HG03060 (cell line): ENCODE measurements around the gene SCFD1.
"Not testable (repeated sequence)": the region's sequence is repeated elsewhere in the genome, so short reads cannot be mapped to it uniquely, and the experiment has no call there.

Experiments used
- ATAC-seq: cut with Tn5 transposase; IDR thresholded peaks from one replicate; pipeline ENCODE4 v1.9.1; 2021; ENCODE audit warnings: low read depth, moderate number of reproducible peaks; ENCODE audit not compliant: unreplicated experiment

The SCFD1 gene

GRCh38 chr14:30657606-30658163, 35.6 kb downstream of the SCFD1 start:
- ATAC-seq = no peak

GRCh38 chr14:30658645-30659044, 36.5 kb downstream of the SCFD1 start:
- no peak for ATAC-seq

- no peak for ATAC-seq
Measured at GRCh38 chr14:30669594-30669993, 47.5 kb downstream of the SCFD1 start.

GRCh38 chr14:30673071-30673470, 51.0 kb downstream of the SCFD1 start:
- ATAC-seq = no peak

GRCh38 chr14:30678926-30679431, 56.9 kb downstream of the SCFD1 start:
- no peak for ATAC-seq

DNA sequence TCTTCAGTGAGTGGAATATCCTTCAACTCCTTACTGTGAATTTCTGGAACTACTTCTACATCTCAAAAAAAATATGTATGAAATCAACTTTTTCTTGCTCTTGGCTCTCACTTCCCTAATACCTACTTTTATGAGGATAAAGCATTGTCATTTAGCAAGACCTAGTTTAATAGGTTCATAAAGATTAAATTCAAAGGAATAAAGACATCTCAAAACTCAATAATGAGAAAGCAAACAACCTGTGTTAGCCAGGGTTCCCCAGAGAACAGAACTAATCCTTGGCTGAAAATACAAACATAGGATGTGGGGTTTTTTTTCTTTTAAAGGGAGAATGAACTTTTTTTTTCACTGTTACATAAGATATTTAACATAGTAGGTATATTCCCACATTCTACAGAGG, 57.9 kb downstream of the SCFD1 start:
- no peak for ATAC-seq

DNA sequence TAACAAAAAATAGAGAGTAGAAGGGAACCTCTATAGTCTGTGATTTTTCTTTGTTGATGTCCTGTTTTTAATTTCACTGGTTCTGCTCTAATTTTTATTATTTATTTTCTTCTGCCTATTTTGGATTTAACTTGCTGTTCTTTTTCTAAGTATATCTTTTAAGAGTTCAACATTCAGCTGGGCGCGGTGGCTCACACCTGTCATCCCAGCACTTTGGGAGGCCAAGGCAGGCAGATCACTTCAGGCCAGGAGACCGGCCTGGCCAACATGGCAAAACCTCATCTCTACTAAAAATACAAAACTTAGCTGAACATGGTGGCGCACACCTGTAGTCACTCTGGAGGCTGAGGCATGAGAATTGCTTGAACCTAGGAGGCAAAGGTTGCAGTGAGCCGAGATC, 58.7 kb downstream of the SCFD1 start:
- not testable (repeated sequence) for ATAC-seq

DNA sequence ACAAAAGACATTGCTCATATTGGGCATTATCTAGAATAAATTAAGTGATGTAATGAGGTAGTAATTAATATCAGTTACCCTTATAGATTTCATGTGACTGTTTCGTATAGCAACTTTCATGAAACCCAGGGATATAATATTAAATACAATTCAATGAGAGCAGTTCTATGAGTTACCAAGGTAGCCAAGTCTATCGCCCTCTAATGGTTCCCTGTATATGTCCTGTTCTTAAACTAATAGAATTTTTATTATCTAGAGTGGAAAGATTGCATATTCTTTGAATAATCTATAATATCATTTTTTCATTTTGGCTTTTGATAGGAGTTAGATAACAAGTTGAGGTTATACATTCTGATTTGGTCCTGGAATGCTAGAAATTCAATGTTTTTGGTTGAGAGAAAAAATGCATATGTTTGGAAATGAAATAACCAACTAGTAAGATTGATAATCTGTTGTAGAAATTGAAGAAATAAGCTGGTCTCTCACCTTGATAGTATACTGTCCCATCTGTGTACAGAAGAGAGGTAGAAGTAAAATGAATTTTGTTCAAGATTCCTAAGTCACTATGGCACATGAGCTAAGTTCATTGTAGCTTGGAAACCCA, 59.7 kb downstream of the SCFD1 start:
- ATAC-seq = no peak

- not testable (repeated sequence) for ATAC-seq
Measured at GRCh38 chr14:30690487-30691355, 68.6 kb downstream of the SCFD1 start.

DNA sequence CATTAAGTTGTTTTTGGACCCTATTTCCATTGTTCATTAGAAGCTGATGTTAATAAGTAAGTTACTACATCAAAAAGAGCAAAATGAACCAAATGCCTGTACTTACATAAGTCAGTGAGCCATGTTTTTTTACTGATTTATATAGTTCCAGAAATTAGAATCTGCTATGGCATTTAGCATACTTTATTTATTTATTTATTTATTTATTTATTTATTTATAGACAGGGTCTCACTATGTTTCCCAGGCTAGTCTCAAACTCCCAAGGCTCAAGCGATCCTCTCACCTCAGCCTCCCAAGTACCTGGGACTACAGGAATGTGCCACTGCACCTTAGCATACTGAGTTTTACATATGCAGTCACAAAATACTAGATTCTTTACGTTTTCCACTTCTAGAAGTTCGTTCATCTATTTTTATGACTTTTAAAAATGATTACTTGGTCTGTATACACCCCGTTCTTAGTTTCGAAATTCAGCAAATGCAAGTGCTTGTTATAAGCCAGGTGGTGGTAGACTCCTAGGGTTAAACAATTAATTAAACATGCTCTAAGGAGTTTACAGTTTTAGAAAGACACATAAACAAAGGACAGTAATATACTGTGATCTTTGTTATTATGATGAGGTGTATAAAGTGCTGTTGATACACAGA, 69.8 kb downstream of the SCFD1 start:
- ATAC-seq = no peak

GRCh38 chr14:30692669-30693068, 70.5 kb downstream of the SCFD1 start:
- no peak for ATAC-seq

- ATAC-seq = no peak
Measured at GRCh38 chr14:30698463-30698862, 76.3 kb downstream of the SCFD1 start.

- no peak for ATAC-seq
Measured at GRCh38 chr14:30706704-30707103, 84.6 kb downstream of the SCFD1 start.

DNA sequence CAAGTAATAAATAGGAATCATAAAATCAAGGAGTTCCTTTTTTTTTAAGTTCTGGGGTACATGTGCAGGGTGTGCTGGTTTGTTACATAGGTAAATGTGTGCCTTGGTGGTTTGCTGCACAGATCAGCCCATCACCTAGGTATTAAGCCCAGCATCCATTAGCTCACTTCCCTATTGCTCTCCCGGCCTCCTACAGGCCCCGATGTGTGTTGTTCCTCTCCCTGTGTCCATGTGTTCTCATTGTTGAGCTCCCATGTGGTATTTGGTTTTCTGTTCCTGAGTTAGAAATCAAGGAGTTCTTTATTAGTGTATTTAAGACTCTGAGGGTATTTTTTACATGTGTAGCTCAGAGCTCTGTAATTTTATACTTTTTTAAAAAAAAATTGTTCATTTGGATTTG, 86.0 kb downstream of the SCFD1 start:
- no peak for ATAC-seq

- no peak for ATAC-seq
Measured at GRCh38 chr14:30709201-30709600, 87.1 kb downstream of the SCFD1 start.

GRCh38 chr14:30710876-30711275, 88.8 kb downstream of the SCFD1 start:
- no peak for ATAC-seq

DNA sequence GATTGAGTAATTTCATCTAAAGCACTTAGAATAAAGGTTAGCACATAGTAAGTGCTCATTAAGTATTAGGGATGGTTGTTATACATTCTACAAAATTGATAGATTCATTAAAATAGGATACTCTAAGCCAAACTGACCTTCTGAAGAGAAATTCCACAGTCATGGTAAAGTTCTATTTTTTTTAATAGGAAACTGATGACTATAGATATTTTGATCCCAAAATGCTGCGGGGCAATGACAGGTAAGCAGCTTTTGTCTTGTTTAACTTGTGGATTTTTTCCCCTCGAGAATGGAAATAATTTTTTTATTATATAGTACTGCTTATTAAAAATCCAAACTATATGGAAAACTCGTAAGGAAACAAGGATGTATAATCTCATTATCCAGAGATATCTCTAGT, 97.0 kb downstream of the SCFD1 start:
- ATAC-seq = no peak

- ATAC-seq = no peak
Measured at GRCh38 chr14:30725763-30726162, 103.6 kb downstream of the SCFD1 start.

DNA sequence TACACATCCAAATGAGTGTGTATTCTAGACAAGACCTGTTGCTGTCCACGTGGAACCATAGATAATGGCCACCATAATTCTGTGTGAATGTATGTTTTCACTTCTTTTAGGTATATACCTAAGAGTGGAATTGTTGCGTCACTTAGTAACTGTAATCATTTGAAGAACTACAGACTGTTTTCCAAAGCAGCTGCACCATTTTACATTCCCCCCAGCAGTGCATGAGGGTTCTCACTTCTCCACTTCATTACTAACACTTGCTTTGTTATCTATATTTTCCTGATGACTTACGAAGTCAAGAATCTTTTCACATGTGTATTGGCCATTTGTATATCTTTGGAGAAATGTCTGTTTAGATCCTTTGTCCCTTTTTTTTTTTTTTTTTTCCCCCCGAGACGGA, 106.4 kb downstream of the SCFD1 start:
- ATAC-seq = no peak

DNA sequence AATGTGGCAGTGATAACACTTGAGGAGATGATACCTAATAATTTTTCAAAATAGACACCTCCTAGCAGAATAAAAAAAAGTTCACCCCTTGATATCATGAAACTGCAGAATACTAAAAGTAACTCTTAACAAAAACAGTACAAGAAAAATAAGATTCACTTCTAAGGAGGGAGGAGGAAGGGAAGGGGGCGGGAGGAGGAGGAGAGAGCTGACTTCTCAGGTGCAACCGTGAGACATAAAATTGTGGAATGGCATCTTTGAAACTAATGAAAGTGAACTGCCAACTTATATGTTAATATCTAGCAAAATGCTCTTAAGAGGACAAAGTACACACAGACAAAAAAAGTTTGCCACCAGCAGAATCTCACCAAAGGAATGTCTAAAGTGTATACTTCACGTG, 115.8 kb downstream of the SCFD1 start:
- no peak for ATAC-seq

- no peak for ATAC-seq
Measured at GRCh38 chr14:30738978-30739377, 116.9 kb downstream of the SCFD1 start.
